ENCODE data around the gene IGDCC3.

The IGDCC3 gene

GRCh38 chr15:65377976-65378366 is at the start of gene IGDCC3:
TSS of gene IGDCC3 (minus strand) at chr15:65378002. CDS start at chr15:65377788, 214 bp downstream.
- no peak for DNase-seq (ENCODE audit: low read depth)

GRCh38 chr15:65426216-65426853 is 48.5 kb upstream of the IGDCC3 start:
- DNase-seq (ENCODE audit: low read depth), result no peak

- no peak for DNase-seq (ENCODE audit: low read depth)
These were observed 46.9 kb upstream of the IGDCC3 start for GRCh38 chr15:65424683-65425082.

GRCh38 chr15:65423976-65424679 is 46.3 kb upstream of the IGDCC3 start:
- DNase-seq (ENCODE audit: low read depth), result no peak

GRCh38 chr15:65423150-65423975 is 45.6 kb upstream of the IGDCC3 start:
- DNase-seq (ENCODE audit: low read depth), result no peak

- DNase-seq (ENCODE audit: low read depth), result no peak
These were observed 43.8 kb upstream of the IGDCC3 start for GRCh38 chr15:65421360-65422215.

- DNase-seq (ENCODE audit: low read depth), result no peak
These were observed 43.2 kb upstream of the IGDCC3 start for GRCh38 chr15:65420975-65421359.

GRCh38 chr15:65418596-65418995 is 40.8 kb upstream of the IGDCC3 start:
- DNase-seq (ENCODE audit: low read depth), result no peak

- DNase-seq (ENCODE audit: low read depth), result no peak
These were observed 39.1 kb upstream of the IGDCC3 start for GRCh38 chr15:65416845-65417416.

GRCh38 chr15:65414841-65415621 is 37.2 kb upstream of the IGDCC3 start:
- no peak for DNase-seq (ENCODE audit: low read depth)

- DNase-seq (ENCODE audit: low read depth), result no peak
These were observed 36.0 kb upstream of the IGDCC3 start for GRCh38 chr15:65413760-65414144.

- no peak for DNase-seq (ENCODE audit: low read depth)
These were observed 35.4 kb upstream of the IGDCC3 start for GRCh38 chr15:65413051-65413759.

GRCh38 chr15:65412556-65412955 is 34.8 kb upstream of the IGDCC3 start:
- no peak for DNase-seq (ENCODE audit: low read depth)

- DNase-seq (ENCODE audit: low read depth), result no peak
These were observed 33.8 kb upstream of the IGDCC3 start for GRCh38 chr15:65411465-65412071.

GRCh38 chr15:65410972-65411371 is 33.2 kb upstream of the IGDCC3 start:
- no peak for DNase-seq (ENCODE audit: low read depth)

- no peak for DNase-seq (ENCODE audit: low read depth)
These were observed 32.2 kb upstream of the IGDCC3 start for GRCh38 chr15:65410036-65410435.

- no peak for DNase-seq (ENCODE audit: low read depth)
These were observed 31.3 kb upstream of the IGDCC3 start for GRCh38 chr15:65409036-65409631.

GRCh38 chr15:65408324-65409035 is 30.7 kb upstream of the IGDCC3 start:
- DNase-seq (ENCODE audit: low read depth), result no peak
